AG04450 (cell line): Measurements from ENCODE around the gene MC1R. TPM values are rescaled to one million over a fixed set of nuclear protein-coding genes. Genes with fewer than 3 reads are reported as not detected.

ENCODE experiments used
- CTCF ChIA-PET: fragments of 300-600, 350-600 bp; formaldehyde crosslinking; extraction: SDS; loops from one replicate; lab custom pipeline; 2022; ENCODE audit warnings: antibody characterized with exemption, inconsistent platforms; lab: Charles Lee
- POLR2A ChIA-PET: fragments of 350-600 bp; formaldehyde crosslinking; extraction: SDS; loops from one replicate; lab custom pipeline; 2021; ENCODE audit warnings: antibody characterized with exemption, inconsistent platforms; lab: Yijun Ruan, JAX
- DNase-seq: peaks from one replicate; pipeline ENCODE4 v3.0.0-alpha.2; 2011; ENCODE audit warnings: low read depth, low spot score
- H3K27ac ChIP-seq: one replicate; pipeline ENCODE4 v1.5.1; 2012; ENCODE audit warnings: low read depth, low read length, control low read depth
- H3K27me3 ChIP-seq: one replicate; pipeline ENCODE4 v1.6.0; 2012; ENCODE audit warnings: low read length; ENCODE audit not compliant: control insufficient read depth, insufficient read depth
- H3K4me3 ChIP-seq: 2 replicates; pipeline ENCODE4 v1.5.1; 2011; ENCODE audit warnings: mild to moderate bottlenecking, low read depth, low read length, control low read depth
- H3K9me3 ChIP-seq: 2 replicates; pipeline ENCODE4 v1.5.1; 2012; ENCODE audit warnings: low read length; ENCODE audit not compliant: control insufficient read depth, insufficient read depth
- CTCF ChIP-seq: IDR thresholded peaks from 2 replicates; pipeline ENCODE4 v1.5.1; 2011; ENCODE audit warnings: low read depth, low read length, control low read depth, inconsistent platforms
- polyA minus RNA-seq: library from RNA; depleted of rRNA, polyadenylated mRNA; stranded (reverse); fragments of >200 nt; gene quantifications from 2 replicates; pipeline ENCODE4 v1.2.3, GENCODE V29; 2011; rRNA and poly(A)+ RNA removed
- polyA plus RNA-seq: library from polyadenylated mRNA; depleted of rRNA; stranded (reverse); fragments of >200 nt; gene quantifications from 2 replicates; pipeline ENCODE4 v1.2.3, GENCODE V29; 2011; rRNA removed

MC1R gene
- 3.9 and 4.8 TPM in 2 replicates for polyA plus RNA-seq
- 3.9 and 4.7 TPM in 2 replicates for polyA minus RNA-seq

- ChIA-PET CTCF (interaction anchor here (0.6 to 1.6 kb wide), 4 partner anchors 8 to 213 kb away, joined by 4 to 10 read pairs (median 6); partner anchors contain the start of gene TCF25), POLR2A (interaction anchor here (0.7 to 0.9 kb wide), 2 partner anchors 22 to 45 kb away, joined by 4 read pairs; partner anchors contain the start of gene TCF25)
- H3K27me3 ChIP-seq = no peaks in the 10 kb centered on the region
- DNase-seq = no peak
- peak; percentile 67 for TF ChIP-seq CTCF
- H3K27ac ChIP-seq = peak within 1 kb of the TSS; percentile 68
- peak within 1 kb of the TSS; percentile 53 for H3K4me3 ChIP-seq
- no peaks in the 10 kb centered on the region; the same call in 1 of the 2 replicates for H3K9me3 ChIP-seq
These were observed at the start of gene MC1R for GRCh38 chr16:89918453-89919347. Gene MC1R, plus strand, starts transcription at chr16:89918862. Its CDS starts 397 bp downstream, at chr16:89919259.

DNA sequence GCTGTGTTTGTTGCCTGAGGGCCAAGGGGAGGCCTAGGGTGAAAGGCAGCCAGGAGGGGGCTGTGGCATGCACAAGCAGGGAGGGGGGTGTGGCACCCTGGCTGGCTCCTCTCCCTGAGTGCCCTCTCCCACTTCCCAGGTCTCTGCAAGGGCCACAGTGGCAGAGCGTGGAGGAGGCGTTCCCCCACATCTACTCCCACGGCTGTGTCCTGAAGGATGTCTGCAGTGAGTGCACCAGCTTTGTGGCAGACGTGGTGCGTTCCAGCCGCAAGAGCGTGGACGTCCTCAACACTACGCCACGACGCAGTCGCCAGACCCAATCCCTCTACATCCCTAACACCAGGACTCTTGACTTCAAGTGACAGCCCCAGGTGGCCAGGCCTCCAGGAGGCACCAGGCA is 48.8 kb upstream of the MC1R start:
- Histone ChIP-seq H3K27ac (no peak overlapping the region), H3K4me3 (no peak overlapping the region), H3K27me3 (no peaks in the 10 kb centered on the region), H3K9me3 (peaks cover 12% of the 10 kb centered on the region)
- no peak for TF ChIP-seq CTCF
- DNase-seq = no peak
- CTCF ChIA-PET = interaction anchor here (1.0 kb wide), 1 partner anchor 9 kb away, joined by 3 read pairs; no protein-coding TSS in a partner anchor
- POLR2A ChIA-PET = no interaction called here

GRCh38 chr16:89870440-89870839 is 48.2 kb upstream of the MC1R start:
- Histone ChIP-seq H3K27ac (no peak overlapping the region), H3K27me3 (no peaks in the 10 kb centered on the region), H3K9me3 (peaks cover 12% of the 10 kb centered on the region), H3K4me3 (no peak overlapping the region)
- TF ChIP-seq CTCF = no peak
- ChIA-PET POLR2A (interaction anchor here (0.6 kb wide), 1 partner anchor 10 kb away, joined by 3 read pairs; no protein-coding TSS in a partner anchor), CTCF (interaction anchor here (1.0 kb wide), 1 partner anchor 10 kb away, joined by 3 read pairs; no protein-coding TSS in a partner anchor)
- no peak for DNase-seq

DNA sequence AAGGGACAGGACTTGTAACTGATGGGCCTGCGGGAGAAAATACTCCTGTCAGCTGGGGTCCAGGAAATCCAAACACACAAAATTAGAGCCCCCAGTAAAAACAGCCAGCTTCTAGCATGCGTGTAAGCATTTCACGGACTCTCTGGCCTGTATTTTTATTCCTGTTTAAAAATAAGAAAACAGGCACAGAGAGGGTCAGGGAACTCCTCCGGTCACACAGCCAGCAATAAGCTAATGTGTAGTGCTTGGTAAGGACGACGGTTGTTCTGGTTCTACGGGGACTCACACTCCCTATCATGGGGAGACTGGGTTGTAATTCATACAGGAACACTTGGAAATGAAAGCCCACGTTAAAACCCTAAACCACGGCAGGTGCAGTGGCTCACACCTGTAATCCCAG is 46.8 kb upstream of the MC1R start:
- no peak for DNase-seq
- TF ChIP-seq CTCF = no peak
- Histone ChIP-seq H3K27ac (no peak overlapping the region), H3K9me3 (peaks cover 12% of the 10 kb centered on the region), H3K27me3 (no peaks in the 10 kb centered on the region), H3K4me3 (no peak overlapping the region)
- CTCF ChIA-PET = interaction anchor here (1.4 kb wide), 1 partner anchor 10 kb away, joined by 4 read pairs; no protein-coding TSS in a partner anchor
- POLR2A ChIA-PET = interaction anchor here (3.4 kb wide), 1 partner anchor 52 kb away, joined by 59 read pairs; the partner anchor contains the start of gene TUBB3
